Breast epithelium (tissue), 3 donors: Measurements from ENCODE around the gene C4BPA.

ENCODE experiments used
- POLR2A ChIP-seq: fragments of 450-650 bp; IDR thresholded peaks from one replicate; pipeline ENCODE4 v1.6.1; 2016; ENCODE audit warnings: antibody characterized with exemption, mild to moderate bottlenecking, moderate library complexity
- TF ChIP-seq, protein P1 (sequence below), 3 donors: fragments of 450-650 bp; IDR thresholded peaks; one replicate each; pipeline ENCODE4 v1.5.1; 2016 to 2017; ENCODE audit warnings: antibody characterized with exemption in 3 of 3, mild to moderate bottlenecking in 3 of 3, moderate library complexity in 3 of 3

DNA sequence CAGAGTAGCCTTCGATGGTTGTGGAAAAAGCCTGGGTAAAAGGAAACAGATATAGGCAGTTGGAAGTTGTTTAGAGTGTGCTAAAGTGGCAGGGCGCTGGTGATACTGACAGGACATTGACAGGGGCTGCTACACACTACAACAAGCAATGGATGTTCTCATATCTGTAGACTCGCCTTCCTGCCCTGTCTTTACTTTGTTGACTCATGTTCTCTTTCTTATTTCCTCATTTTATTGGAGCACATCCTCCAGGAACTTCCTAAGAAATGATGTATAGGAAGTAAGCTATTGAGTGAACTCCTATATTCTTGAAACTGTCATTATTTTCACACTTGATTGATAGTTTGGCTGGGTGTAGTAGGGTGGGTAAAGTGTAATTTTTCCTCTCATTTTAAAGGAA lies 51.0 kb downstream of the C4BPA start:
- TF ChIP-seq POLR2A = no peak
- TF ChIP-seq, protein P1, sequence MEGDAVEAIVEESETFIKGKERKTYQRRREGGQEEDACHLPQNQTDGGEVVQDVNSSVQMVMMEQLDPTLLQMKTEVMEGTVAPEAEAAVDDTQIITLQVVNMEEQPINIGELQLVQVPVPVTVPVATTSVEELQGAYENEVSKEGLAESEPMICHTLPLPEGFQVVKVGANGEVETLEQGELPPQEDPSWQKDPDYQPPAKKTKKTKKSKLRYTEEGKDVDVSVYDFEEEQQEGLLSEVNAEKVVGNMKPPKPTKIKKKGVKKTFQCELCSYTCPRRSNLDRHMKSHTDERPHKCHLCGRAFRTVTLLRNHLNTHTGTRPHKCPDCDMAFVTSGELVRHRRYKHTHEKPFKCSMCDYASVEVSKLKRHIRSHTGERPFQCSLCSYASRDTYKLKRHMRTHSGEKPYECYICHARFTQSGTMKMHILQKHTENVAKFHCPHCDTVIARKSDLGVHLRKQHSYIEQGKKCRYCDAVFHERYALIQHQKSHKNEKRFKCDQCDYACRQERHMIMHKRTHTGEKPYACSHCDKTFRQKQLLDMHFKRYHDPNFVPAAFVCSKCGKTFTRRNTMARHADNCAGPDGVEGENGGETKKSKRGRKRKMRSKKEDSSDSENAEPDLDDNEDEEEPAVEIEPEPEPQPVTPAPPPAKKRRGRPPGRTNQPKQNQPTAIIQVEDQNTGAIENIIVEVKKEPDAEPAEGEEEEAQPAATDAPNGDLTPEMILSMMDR (IDR thresholded peaks at IDR 0.05) = no peak
